K562 (cell line): ENCODE measurements around the gene MARVELD1. TPM values are rescaled to one million over a fixed set of nuclear protein-coding genes. Genes with fewer than 3 reads are reported as not detected.
A peak's percentile ranks its signal among the peaks of the same experiment; 100 is the strongest.

Experiments used
- CEBPB ChIP-seq: fragments of 450-650 bp; IDR thresholded peaks from 2 replicates; pipeline ENCODE4 v1.6.1; 2016; ENCODE audit warnings: missing genetic modification characterization, missing compliant biosample characterization
- PHF20 ChIP-seq: fragments of 450-650 bp; IDR thresholded peaks from 2 replicates; pipeline ENCODE4 v1.6.1; 2018; ENCODE audit not compliant: partially characterized antibody
- SPI1 ChIP-seq: IDR thresholded peaks from 2 replicates; pipeline ENCODE4 v1.6.1; 2011; ENCODE audit warnings: low read depth, low read length, control low read depth, borderline replicate concordance
- ZNF717 ChIP-seq: fragments of 250-450 bp; sonication (Bioruptor Pico); IDR thresholded peaks from 2 replicates; pipeline ENCODE4 v1.5.0; 2021
- polyA plus RNA-seq, 8 experiments: library from polyadenylated mRNA; depleted of rRNA in 4 of 8; stranded (reverse) in 5 of 8; unstranded in 3 of 8; fragments of >200 nt; fragmentation: Nextera tagmentation in 2 of 8; fragmentation: Illumina TruSeq in 1 of 8; extraction: Ambion mirVana in 2 of 8; extraction: Trizol in 1 of 8; gene quantifications; 2 replicates each; pipeline versions ENCODE4 v1.2.1 to v1.2.3, GENCODE V29; 2011 to 2014; ENCODE audit warnings: inconsistent platforms in 1 of 8, missing spikeins in 1 of 8
- total RNA-seq, 7 experiments: library from RNA; depleted of rRNA in 6 of 7; stranded (reverse); fragments of >200 nt in 6 of 7; fragmentation: Illumina TruSeq in 2 of 7; extraction: Trizol in 2 of 7; gene quantifications; 2 replicates each; pipeline versions ENCODE4 v1.2.1 to v1.2.3, GENCODE V29; 2011 to 2021; ENCODE audit warnings: low replicate concordance in 1 of 7
- TF ChIP-seq, protein P1 (sequence below), 3 experiments: fragments of 200-800 bp in 1 of 3; fragments of 250-450 bp in 1 of 3; fragments of 450-650 bp in 1 of 3; sonication (Bioruptor Pico) in 1 of 3; sonication (Bioruptor generic) in 1 of 3; formaldehyde crosslinking in 1 of 3; IDR thresholded peaks; 2 replicates each; pipeline versions ENCODE4 v1.6.1 to v1.8.0; 2016 to 2022; ENCODE audit warnings: mild to moderate bottlenecking in 2 of 3, missing genetic modification characterization in 2 of 3, missing compliant biosample characterization in 1 of 3, moderate library complexity in 1 of 3
- TF ChIP-seq, protein P2 (sequence below): IDR thresholded peaks from 3 replicates; pipeline ENCODE4 v1.6.1; 2011; ENCODE audit warnings: borderline replicate concordance, mild to moderate bottlenecking, moderate library complexity; ENCODE audit not compliant: insufficient read length; ENCODE audit errors: extremely low read depth
- TF ChIP-seq, protein P3 (sequence below): fragments of 450-650 bp; formaldehyde crosslinking; IDR thresholded peaks from 2 replicates; pipeline ENCODE4 v1.4.0; 2020; ENCODE audit warnings: mild to moderate bottlenecking, mixed read lengths
- TF ChIP-seq, protein P4 (sequence below): fragments of 250-450 bp; sonication (Bioruptor Pico); IDR thresholded peaks from 2 replicates; pipeline ENCODE4 v1.4.0; 2020; ENCODE audit warnings: mild to moderate bottlenecking, moderate library complexity
- TF ChIP-seq, protein P5 (sequence below), 2 experiments: fragments of 150-350 bp in 1 of 2; IDR thresholded peaks; 2 replicates each; pipeline ENCODE4 v1.6.1; 2012 to 2016; ENCODE audit warnings: low read depth in 2 of 2, low read length in 2 of 2, mild to moderate bottlenecking in 1 of 2, moderate library complexity in 1 of 2
- TF ChIP-seq, protein P6 (sequence below), 2 experiments: fragments of 200-800 bp in 1 of 2; sonication (Bioruptor generic) in 1 of 2; sonication (generic) in 1 of 2; formaldehyde crosslinking in 1 of 2; IDR thresholded peaks in 1 of 2; conservative IDR thresholded peaks in 1 of 2; 2 replicates each; pipeline versions ENCODE4 v1.5.0 to v1.6.1; 2016 to 2020; ENCODE audit warnings: missing compliant biosample characterization in 1 of 2, missing genetic modification characterization in 1 of 2, missing genetic modification reagents in 1 of 2

The MARVELD1 gene
- total and polyA plus RNA-seq, 9 of the 15 experiments (the other 6 are each of a cell fraction or from before 2014, with no cell fraction given) = 2.7 to 12.5 (median 5.3) TPM

DNA sequence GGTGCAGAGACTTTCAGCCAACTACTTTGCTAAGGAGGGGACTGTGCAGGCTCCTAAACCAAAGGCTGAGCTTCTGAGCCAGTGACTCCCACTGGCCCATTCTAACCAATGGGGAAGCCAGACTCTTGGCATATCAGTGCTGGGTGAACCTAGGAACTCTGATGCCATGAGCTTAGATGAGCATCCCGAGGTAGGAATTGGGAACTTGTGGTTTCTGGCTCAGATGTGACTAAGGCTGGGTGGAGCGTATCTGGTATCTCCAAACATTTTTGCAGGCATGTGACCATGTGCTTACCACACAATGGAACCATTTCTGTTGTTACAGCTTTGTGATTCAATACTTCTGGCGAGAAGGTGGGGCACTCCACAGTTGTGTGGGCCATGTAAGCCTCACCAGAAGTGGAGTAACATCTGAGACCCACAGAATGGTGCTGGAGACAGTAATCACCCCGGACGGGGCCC lies 23.9 kb upstream of the MARVELD1 start (continued):
- TF ChIP-seq, protein P1, sequence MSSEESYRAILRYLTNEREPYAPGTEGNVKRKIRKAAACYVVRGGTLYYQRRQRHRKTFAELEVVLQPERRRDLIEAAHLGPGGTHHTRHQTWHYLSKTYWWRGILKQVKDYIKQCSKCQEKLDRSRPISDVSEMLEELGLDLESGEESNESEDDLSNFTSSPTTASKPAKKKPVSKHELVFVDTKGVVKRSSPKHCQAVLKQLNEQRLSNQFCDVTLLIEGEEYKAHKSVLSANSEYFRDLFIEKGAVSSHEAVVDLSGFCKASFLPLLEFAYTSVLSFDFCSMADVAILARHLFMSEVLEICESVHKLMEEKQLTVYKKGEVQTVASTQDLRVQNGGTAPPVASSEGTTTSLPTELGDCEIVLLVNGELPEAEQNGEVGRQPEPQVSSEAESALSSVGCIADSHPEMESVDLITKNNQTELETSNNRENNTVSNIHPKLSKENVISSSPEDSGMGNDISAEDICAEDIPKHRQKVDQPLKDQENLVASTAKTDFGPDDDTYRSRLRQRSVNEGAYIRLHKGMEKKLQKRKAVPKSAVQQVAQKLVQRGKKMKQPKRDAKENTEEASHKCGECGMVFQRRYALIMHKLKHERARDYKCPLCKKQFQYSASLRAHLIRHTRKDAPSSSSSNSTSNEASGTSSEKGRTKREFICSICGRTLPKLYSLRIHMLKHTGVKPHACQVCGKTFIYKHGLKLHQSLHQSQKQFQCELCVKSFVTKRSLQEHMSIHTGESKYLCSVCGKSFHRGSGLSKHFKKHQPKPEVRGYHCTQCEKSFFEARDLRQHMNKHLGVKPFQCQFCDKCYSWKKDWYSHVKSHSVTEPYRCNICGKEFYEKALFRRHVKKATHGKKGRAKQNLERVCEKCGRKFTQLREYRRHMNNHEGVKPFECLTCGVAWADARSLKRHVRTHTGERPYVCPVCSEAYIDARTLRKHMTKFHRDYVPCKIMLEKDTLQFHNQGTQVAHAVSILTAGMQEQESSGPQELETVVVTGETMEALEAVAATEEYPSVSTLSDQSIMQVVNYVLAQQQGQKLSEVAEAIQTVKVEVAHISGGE (CRISPR knock-in tag; IDR thresholded peaks at IDR 0.05) = peak in 1 of 3 experiments; percentile 62; a peak in 2 of 6 replicates
- TF ChIP-seq CEBPB (tag) = no peak
- no peak for TF ChIP-seq SPI1
- no peak for TF ChIP-seq ZNF717 (CRISPR knock-in tag)
- TF ChIP-seq, protein P2, sequence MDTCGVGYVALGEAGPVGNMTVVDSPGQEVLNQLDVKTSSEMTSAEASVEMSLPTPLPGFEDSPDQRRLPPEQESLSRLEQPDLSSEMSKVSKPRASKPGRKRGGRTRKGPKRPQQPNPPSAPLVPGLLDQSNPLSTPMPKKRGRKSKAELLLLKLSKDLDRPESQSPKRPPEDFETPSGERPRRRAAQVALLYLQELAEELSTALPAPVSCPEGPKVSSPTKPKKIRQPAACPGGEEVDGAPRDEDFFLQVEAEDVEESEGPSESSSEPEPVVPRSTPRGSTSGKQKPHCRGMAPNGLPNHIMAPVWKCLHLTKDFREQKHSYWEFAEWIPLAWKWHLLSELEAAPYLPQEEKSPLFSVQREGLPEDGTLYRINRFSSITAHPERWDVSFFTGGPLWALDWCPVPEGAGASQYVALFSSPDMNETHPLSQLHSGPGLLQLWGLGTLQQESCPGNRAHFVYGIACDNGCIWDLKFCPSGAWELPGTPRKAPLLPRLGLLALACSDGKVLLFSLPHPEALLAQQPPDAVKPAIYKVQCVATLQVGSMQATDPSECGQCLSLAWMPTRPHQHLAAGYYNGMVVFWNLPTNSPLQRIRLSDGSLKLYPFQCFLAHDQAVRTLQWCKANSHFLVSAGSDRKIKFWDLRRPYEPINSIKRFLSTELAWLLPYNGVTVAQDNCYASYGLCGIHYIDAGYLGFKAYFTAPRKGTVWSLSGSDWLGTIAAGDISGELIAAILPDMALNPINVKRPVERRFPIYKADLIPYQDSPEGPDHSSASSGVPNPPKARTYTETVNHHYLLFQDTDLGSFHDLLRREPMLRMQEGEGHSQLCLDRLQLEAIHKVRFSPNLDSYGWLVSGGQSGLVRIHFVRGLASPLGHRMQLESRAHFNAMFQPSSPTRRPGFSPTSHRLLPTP = no peak
- TF ChIP-seq, protein P3, sequence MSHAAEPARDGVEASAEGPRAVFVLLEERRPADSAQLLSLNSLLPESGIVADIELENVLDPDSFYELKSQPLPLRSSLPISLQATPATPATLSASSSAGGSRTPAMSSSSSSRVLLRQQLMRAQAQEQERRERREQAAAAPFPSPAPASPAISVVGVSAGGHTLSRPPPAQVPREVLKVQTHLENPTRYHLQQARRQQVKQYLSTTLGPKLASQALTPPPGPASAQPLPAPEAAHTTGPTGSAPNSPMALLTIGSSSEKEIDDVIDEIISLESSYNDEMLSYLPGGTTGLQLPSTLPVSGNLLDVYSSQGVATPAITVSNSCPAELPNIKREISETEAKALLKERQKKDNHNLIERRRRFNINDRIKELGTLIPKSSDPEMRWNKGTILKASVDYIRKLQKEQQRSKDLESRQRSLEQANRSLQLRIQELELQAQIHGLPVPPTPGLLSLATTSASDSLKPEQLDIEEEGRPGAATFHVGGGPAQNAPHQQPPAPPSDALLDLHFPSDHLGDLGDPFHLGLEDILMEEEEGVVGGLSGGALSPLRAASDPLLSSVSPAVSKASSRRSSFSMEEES (CRISPR knock-in tag) = peak; percentile 35
- TF ChIP-seq, protein P4, sequence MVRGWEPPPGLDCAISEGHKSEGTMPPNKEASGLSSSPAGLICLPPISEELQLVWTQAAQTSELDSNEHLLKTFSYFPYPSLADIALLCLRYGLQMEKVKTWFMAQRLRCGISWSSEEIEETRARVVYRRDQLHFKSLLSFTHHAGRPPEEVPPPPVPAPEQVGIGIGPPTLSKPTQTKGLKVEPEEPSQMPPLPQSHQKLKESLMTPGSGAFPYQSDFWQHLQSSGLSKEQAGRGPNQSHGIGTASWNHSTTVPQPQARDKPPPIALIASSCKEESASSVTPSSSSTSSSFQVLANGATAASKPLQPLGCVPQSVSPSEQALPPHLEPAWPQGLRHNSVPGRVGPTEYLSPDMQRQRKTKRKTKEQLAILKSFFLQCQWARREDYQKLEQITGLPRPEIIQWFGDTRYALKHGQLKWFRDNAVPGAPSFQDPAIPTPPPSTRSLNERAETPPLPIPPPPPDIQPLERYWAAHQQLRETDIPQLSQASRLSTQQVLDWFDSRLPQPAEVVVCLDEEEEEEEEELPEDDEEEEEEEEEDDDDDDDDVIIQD (CRISPR knock-in tag) = peak; percentile 63; the same call in 1 of the 2 replicates
- TF ChIP-seq, protein P5, sequence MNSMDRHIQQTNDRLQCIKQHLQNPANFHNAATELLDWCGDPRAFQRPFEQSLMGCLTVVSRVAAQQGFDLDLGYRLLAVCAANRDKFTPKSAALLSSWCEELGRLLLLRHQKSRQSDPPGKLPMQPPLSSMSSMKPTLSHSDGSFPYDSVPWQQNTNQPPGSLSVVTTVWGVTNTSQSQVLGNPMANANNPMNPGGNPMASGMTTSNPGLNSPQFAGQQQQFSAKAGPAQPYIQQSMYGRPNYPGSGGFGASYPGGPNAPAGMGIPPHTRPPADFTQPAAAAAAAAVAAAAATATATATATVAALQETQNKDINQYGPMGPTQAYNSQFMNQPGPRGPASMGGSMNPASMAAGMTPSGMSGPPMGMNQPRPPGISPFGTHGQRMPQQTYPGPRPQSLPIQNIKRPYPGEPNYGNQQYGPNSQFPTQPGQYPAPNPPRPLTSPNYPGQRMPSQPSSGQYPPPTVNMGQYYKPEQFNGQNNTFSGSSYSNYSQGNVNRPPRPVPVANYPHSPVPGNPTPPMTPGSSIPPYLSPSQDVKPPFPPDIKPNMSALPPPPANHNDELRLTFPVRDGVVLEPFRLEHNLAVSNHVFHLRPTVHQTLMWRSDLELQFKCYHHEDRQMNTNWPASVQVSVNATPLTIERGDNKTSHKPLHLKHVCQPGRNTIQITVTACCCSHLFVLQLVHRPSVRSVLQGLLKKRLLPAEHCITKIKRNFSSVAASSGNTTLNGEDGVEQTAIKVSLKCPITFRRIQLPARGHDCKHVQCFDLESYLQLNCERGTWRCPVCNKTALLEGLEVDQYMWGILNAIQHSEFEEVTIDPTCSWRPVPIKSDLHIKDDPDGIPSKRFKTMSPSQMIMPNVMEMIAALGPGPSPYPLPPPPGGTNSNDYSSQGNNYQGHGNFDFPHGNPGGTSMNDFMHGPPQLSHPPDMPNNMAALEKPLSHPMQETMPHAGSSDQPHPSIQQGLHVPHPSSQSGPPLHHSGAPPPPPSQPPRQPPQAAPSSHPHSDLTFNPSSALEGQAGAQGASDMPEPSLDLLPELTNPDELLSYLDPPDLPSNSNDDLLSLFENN (IDR thresholded peaks at IDR 0.05; ENCODE audit: low read depth in 2 of 2, low read length in 2 of 2) = no peak
- TF ChIP-seq PHF20 = no peak
- TF ChIP-seq, protein P6, sequence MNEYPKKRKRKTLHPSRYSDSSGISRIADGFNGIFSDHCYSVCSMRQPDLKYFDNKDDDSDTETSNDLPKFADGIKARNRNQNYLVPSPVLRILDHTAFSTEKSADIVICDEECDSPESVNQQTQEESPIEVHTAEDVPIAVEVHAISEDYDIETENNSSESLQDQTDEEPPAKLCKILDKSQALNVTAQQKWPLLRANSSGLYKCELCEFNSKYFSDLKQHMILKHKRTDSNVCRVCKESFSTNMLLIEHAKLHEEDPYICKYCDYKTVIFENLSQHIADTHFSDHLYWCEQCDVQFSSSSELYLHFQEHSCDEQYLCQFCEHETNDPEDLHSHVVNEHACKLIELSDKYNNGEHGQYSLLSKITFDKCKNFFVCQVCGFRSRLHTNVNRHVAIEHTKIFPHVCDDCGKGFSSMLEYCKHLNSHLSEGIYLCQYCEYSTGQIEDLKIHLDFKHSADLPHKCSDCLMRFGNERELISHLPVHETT (CRISPR knock-in tag; conservative IDR thresholded peaks at IDR 0.05 in 1 of 2, IDR thresholded peaks at IDR 0.05 in 1 of 2) = peak in 1 of 2 experiments; percentile 75; a peak in 1 of 4 replicates
